GM23338 (cell line): Measurements from ENCODE around the gene RPRML.

ENCODE experiments used
- CTCF ChIP-seq, 2 experiments: fragments of 200-600 bp in 1 of 2; sonication (generic) in 1 of 2; conservative IDR thresholded peaks; 2 replicates each; pipeline versions ENCODE4 v1.5.1 to v1.6.1; 2016 to 2017; ENCODE audit warnings: antibody characterized with exemption in 2 of 2, low read depth in 2 of 2, mild to moderate bottlenecking in 2 of 2, moderate library complexity in 1 of 2
- REST ChIP-seq: IDR thresholded peaks from one replicate; pipeline ENCODE4 v1.6.1; 2018; ENCODE audit warnings: antibody characterized with exemption; ENCODE audit not compliant: unreplicated experiment
- STAT1 ChIP-seq: IDR thresholded peaks from one replicate; pipeline ENCODE4 v1.6.1; 2016; ENCODE audit warnings: antibody characterized with exemption; ENCODE audit not compliant: unreplicated experiment

- TF ChIP-seq REST (no peak), CTCF (conservative IDR thresholded peaks at IDR 0.05; ENCODE audit: low read depth in 2 of 2) (no peak), STAT1 (no peak)
Measured at GRCh38 chr17:46943218-46943500, 35.9 kb downstream of the RPRML start.
